NCI-H1092 (cell line): ENCODE measurements around the gene INSYN2B.
"Not testable (repeated sequence)": the region's sequence is repeated elsewhere in the genome, so short reads cannot be mapped to it uniquely, and the experiment has no call there.

ENCODE experiments used
- DNase-seq: peaks from one replicate; lab custom pipeline; 2025; lab: John Stamatoyannopoulos, UW

INSYN2B gene

DNA sequence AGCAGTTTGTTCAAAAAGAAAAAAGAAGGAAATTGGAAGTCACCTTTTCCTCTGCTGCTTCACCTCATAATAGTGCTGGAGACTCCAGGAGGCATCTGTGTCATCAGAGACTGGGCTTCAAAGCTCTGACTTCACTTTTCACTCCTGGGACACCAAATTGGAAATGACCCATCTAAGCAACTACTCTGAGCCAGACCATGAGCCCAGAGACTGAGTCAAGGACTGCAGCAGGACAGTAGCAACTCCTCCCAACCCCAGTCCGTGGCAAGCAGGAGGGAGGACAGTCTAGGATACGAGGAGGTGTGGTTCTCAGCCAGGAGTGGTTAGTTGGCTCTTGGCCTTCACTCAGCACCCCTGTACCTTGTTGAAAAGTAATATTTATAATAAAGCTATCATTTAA is 131.5 kb downstream of the INSYN2B start:
- no peak for DNase-seq

DNA sequence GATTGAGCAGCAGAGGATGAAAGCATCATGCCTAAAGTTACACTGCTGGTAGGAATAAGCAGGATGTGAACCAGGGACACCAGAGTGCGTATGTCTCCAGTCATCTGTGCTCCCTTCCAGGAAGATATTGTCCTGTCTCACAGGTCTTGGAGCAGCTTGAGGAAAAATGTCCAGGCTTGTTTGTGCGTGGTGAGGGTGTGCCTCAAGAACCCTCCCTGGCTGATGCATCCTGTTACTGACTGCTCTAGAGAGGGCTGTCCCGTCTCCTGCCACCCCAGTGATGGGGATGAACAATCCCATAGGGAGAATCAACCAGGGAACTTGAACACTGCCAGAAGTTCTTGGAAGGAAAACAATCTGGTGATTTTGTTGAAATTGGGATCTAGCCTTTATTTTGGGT is 132.0 kb downstream of the INSYN2B start:
- no peak for DNase-seq

DNA sequence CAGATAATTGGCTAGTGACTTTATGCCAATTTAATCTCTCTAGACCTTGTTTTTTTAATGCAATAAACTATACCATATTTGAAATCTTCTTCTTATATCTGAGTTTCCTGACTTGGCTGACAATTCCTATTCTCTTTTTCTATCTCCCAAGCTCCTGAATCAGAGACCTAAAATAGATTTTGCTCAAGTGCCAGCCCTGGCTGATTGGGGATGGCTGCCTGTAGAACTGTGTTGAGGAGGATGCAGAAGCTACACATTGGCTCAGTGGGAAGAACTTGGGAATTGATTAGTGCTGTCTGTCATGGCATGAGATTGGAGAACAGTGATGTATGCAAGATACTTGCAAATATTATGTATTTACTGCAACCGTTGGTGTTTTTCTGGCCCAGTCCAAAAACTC is 132.8 kb downstream of the INSYN2B start:
- no peak for DNase-seq

GRCh38 chr5:169842699-169843098 is 137.6 kb downstream of the INSYN2B start:
- no peak for DNase-seq

- DNase-seq: no peak
These were observed 139.9 kb downstream of the INSYN2B start for GRCh38 chr5:169840405-169840804.

DNA sequence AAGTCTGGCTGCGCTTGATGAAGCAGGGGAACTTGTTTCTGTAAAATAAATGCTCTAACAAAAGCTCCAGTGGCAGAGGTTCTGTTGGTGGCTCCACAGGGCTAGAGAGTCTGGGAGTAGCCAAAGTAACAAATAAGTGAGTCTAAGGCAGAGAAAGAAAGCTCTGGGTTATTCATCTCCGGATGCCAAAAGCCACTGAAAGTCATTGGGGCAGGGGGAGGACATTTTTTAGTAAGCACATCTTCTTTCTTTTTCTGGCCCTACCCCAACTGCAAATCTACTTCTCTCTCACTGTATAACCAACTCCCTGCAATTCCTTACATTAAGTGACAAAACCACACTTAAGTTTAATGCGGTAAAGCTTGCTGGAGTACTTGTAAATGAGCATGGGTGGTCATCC is 141.6 kb downstream of the INSYN2B start:
- no peak for DNase-seq

GRCh38 chr5:169837686-169838085 is 142.6 kb downstream of the INSYN2B start:
- DNase-seq: no peak

DNA sequence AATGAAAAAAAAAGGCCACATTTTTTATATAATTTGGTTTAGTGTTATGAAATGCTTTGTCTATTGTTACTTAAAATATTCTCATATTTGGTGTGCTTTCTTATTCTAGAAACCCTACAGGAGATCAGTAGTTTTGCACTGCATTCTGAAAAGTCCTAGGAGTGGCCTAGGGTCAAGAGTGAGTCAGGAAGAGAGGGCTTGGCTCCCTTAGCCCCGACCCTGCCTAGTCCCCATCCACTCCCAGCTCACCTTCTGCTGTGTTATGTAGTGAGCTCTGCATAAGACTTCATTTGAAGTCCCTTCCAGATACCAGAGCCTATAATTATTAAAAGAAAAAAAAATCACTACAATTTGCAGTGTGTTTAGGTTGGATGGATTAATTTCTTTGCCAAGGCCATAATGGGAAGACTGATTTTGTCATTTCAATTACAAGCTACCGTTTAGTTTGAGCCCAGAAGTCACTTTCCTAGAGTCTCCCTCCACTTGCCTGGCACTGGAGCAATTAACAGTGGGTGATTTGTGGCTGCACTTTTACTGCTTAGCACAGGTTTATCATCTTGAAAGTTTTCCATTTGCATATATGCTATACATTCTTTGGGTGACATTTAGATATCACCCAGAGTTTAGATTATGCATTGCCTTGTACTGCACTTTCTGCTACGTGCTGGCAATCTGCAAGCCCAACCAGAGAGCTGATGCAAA is 143.3 kb downstream of the INSYN2B start:
- DNase-seq: no peak

DNA sequence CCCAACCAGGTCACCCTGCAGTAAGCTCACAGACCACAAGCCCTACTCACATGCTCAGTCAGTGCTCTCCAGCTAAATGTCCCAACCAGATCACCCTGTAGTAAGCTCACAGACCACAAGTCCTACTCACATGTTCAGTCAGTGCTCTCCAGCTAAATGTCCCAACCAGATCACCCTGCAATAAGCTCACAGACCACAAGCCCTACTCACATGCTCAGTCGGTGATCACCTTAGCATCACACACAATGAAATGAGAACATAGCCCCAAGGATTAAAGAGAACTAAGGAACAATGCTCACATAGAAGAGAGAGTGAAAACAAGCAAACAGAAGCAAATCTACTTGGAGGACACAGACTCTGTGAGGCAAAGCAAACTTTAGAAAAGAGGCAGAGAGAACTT is 145.8 kb downstream of the INSYN2B start:
- DNase-seq: not testable (repeated sequence)

GRCh38 chr5:169833681-169834292 is 146.5 kb downstream of the INSYN2B start:
- not testable (repeated sequence) for DNase-seq

GRCh38 chr5:169832845-169833244 is 147.4 kb downstream of the INSYN2B start:
- DNase-seq: no peak

GRCh38 chr5:169832304-169832703 is 148.0 kb downstream of the INSYN2B start:
- no peak for DNase-seq

- DNase-seq: no peak
These were observed 149.0 kb downstream of the INSYN2B start for GRCh38 chr5:169831331-169831730.

GRCh38 chr5:169828385-169828784 is 151.9 kb downstream of the INSYN2B start:
- no peak for DNase-seq

- DNase-seq: no peak
These were observed 152.5 kb downstream of the INSYN2B start for GRCh38 chr5:169827769-169828168.

DNA sequence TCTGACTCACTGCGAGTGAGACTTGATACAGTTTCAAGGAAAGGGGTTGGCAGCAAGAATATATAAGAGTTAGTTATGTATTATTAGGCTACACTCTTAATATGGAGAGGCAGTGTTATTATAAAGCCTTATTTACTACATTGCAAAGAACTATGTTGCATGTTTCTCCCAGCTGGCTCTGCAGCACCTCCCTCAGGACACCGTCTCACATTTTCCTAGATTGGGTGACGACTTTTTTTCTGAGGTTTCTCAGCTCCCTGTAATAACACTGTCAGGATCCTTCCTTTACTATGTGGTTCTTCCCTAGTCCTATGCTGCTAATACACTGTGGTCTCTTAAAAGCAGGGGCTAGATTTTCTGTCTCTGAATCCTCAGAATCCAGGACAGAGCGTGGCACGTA is 153.7 kb downstream of the INSYN2B start:
- DNase-seq: no peak

GRCh38 chr5:169817031-169817430 is 163.3 kb downstream of the INSYN2B start:
- no peak for DNase-seq

GRCh38 chr5:169814522-169814921 is 165.8 kb downstream of the INSYN2B start:
- no peak for DNase-seq
